ENCODE data around the gene TNS4.

The TNS4 gene

DNA sequence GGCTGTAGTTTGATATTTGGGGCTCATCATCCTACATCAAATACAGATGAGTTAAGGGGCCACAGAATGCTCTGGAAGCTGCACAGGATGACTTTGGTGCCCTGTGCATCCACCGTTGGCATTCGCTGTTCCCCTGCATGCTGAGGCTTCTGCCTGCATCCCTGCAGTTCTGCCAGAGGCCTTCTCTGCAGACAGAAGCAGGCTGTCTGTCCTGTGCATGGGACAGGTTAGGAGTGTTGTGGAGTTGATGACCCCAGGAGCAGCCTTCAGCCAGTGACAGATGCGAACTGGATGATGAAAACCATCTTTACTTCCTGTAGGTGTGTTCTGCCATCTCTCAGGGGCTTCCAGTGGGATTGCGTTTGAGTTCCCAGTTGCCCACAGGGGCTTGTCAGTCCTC, 13.6 kb upstream of the TNS4 start:
- TF ChIP-seq, protein P1, sequence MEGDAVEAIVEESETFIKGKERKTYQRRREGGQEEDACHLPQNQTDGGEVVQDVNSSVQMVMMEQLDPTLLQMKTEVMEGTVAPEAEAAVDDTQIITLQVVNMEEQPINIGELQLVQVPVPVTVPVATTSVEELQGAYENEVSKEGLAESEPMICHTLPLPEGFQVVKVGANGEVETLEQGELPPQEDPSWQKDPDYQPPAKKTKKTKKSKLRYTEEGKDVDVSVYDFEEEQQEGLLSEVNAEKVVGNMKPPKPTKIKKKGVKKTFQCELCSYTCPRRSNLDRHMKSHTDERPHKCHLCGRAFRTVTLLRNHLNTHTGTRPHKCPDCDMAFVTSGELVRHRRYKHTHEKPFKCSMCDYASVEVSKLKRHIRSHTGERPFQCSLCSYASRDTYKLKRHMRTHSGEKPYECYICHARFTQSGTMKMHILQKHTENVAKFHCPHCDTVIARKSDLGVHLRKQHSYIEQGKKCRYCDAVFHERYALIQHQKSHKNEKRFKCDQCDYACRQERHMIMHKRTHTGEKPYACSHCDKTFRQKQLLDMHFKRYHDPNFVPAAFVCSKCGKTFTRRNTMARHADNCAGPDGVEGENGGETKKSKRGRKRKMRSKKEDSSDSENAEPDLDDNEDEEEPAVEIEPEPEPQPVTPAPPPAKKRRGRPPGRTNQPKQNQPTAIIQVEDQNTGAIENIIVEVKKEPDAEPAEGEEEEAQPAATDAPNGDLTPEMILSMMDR (IDR thresholded peaks at IDR 0.05): no peak
- TF ChIP-seq ZFX (IDR thresholded peaks at IDR 0.05; ENCODE audit: borderline replicate concordance): no peak
- H3K27ac ChIP-seq: no peak overlapping the region

DNA sequence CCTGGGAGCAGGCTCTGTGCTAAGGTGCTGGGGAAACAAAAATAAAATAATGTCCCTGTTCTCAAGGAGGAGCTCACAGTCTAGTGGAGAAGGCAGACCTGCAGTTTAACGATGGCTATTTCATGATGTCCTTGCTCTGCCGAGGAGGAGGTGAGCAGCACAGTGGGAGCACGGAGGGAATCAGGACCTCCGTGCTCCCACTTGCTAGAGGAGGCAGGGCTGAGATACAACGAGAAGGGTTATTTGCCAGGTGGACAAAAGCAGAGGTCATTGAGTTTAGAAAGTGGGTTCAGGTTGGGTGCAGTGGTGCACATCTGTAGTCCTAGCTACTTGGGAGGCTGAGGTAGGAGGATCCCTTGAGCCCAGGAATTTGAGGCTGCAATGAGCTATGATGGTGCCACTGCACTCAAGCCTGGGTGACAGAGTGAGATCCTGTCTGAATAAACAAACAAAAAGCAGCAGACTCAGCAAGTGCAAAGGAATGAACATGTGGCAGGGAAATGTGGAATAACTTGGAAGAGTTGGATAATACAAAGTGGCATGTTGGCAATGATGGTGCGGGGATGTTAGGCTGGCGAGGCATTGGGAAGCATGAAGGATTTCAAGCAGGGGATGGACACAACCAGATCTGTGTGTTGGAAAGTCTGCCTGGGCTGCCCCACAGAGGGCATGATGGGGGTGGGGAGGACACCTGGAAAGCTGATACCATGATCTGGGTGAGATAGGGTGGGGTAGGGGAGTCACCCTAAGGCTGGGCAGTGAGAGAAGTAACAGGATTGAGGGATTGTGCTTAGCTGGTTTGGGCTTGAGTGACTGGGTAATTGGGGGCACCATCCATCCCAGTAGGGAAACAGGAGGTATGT, 12.8 kb upstream of the TNS4 start:
- TF ChIP-seq, protein P1 (IDR thresholded peaks at IDR 0.05): no peak
- no peak for TF ChIP-seq ZFX (IDR thresholded peaks at IDR 0.05; ENCODE audit: borderline replicate concordance)
- H3K27ac ChIP-seq: no peak overlapping the region

DNA sequence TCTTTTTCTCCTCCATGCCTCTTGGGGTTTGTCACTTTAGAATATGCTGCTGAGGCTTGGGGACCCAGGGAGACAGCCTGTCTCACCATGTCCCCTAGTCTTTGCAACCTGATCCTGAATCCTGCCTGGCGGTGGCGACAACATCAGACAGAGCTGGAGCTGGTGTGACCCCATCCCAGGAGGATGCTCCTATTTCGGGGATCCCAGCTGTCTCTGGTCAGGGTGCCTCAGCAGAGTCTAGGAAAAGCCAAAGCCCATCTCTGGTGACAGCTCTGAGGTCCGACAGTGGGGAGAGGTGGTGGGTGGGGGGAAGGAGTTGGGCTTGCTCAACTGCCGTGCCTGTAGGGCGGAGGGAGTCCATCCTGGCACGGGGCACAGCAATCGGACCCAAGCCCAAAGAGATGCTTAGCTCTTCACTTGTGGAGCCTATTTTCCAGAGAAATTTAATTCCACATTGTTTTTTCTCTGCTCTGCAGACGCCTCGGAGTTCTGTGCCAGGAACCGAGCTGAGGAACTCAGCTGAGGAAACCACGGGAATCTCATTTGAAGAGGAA, 10.3 kb upstream of the TNS4 start:
- H3K27ac ChIP-seq: no peak overlapping the region
- TF ChIP-seq, protein P1 (IDR thresholded peaks at IDR 0.05): no peak
- TF ChIP-seq ZFX (IDR thresholded peaks at IDR 0.05; ENCODE audit: borderline replicate concordance): no peak

DNA sequence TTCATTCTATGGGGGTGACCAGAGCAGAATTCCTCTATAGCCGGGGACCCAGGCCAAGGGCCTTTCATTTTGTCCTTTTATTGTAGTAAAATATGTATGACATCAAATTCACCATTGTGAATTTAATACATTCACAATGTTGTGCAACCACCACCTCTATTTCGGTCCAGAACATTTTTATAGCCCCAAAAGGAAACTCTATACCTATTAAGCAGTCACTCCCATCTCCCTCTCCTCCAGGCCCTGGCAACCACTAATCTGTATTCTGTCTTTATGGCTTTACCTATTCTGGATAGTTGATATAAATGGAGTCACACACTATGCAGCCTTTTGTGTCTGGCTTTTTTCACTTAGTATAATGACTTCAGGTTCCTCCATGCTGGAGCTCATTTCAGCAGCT, 9.7 kb upstream of the TNS4 start:
- H3K27ac ChIP-seq: no peak overlapping the region
- TF ChIP-seq, protein P1 (IDR thresholded peaks at IDR 0.05): no peak
- no peak for TF ChIP-seq ZFX (IDR thresholded peaks at IDR 0.05; ENCODE audit: borderline replicate concordance)

DNA sequence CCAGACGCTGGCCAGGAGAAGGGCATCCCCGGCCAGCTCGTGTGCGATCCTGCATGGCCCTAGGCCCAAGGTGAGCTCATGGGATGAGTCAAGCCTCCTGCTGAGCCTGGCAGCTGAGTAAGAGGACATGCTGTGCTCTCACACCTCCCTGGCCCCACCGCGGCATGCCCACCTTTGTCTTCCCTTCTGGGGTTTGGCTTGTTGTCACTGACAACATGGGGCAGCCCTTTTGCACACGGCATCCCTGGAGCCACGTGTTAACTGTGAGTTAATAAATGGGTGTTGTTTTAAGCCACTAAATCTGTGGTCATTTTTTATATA, 8.9 kb upstream of the TNS4 start:
- no peak overlapping the region for H3K27ac ChIP-seq
- TF ChIP-seq, protein P1 (IDR thresholded peaks at IDR 0.05): no peak
- no peak for TF ChIP-seq ZFX (IDR thresholded peaks at IDR 0.05; ENCODE audit: borderline replicate concordance)

DNA sequence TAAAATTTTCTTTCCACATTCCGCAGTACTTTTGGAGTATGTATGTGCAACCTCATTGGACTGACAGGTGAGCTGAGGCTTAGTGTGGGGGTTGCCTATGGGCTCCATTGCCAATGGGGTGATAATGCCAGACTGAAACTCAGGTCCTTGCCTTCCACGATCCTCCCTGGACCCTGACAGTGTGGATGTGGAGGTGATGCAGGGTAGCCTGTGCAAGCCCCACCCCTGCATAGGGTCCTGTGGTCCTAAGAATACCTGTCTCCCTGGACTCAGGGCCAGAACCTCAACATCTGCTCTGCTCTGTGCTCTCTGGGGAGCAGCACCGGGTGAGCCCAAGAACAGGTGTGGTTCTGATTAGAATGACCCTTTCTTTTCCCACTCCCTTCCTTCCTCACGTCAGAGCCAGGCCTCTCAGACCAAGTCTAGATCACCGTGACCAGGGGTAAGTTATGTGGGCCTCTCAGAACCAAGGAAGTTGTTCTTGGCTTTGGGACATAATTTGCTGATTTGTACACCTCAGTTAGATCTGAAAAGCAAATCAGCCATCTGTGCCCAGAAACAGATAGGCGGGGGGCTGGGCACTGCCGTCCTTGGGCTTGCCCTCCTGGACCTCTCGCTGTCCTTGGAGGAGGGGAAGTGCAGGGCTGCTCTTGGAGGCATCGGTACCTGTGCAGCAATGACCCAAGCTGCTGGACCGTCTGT, 8.4 kb upstream of the TNS4 start:
- H3K27ac ChIP-seq: no peak overlapping the region
- TF ChIP-seq ZFX (IDR thresholded peaks at IDR 0.05; ENCODE audit: borderline replicate concordance): no peak
- TF ChIP-seq, protein P1 (IDR thresholded peaks at IDR 0.05): no peak

DNA sequence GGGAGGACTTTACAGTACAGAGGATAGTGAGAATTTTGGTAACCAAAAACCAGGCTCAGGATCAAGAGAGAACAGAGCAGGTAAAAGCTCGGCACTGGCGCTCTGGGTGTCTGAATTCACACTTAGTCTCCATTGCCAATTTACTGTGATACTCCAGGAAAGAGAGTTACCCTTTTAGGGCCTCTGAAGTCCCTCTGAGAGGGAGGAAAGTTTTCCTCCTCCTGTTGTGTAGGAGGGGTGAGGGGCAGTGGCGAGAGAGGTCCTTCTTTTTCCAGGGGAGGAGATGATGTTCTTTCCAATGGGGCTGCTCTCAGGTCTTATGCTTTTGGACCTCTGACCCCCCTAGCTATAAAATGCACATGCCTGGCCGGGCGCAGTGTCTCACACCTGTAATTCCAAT, 5.4 kb upstream of the TNS4 start:
- no peak overlapping the region for H3K27ac ChIP-seq
- TF ChIP-seq, protein P1 (IDR thresholded peaks at IDR 0.05): no peak
- no peak for TF ChIP-seq ZFX (IDR thresholded peaks at IDR 0.05; ENCODE audit: borderline replicate concordance)

Data from 22Rv1 (cell line).